ENCODE measurements around the gene KDM4D.

DNA sequence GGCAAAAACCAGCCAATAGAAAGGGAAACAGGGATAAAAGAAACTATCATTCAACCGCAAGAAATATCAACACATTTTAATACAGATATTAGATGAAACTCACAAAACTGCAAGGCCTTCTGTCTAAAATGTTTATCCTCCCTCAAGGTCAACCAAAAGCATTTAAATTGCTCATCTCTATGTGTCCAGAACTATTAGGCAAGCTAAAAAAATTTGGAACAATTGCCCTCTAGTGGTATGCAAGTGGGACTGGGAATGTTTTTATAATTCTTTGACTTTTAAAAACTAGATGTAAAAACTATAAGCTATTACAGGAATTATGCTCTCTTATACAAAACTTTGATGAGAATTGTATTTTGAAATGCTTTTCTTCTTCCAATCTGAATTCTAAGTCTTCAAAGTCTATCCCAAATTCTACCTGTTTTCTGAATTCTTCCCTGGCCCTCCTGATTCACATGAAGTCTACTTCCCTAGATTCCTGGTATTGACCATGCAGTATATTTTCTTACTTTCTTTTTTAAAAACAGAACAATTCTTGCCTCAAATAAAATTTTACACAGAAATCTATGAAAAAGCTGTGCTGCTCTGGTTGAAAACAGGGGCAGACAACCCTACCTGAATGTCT lies 5.1 kb upstream of the KDM4D start:
- TF ChIP-seq, protein P1, sequence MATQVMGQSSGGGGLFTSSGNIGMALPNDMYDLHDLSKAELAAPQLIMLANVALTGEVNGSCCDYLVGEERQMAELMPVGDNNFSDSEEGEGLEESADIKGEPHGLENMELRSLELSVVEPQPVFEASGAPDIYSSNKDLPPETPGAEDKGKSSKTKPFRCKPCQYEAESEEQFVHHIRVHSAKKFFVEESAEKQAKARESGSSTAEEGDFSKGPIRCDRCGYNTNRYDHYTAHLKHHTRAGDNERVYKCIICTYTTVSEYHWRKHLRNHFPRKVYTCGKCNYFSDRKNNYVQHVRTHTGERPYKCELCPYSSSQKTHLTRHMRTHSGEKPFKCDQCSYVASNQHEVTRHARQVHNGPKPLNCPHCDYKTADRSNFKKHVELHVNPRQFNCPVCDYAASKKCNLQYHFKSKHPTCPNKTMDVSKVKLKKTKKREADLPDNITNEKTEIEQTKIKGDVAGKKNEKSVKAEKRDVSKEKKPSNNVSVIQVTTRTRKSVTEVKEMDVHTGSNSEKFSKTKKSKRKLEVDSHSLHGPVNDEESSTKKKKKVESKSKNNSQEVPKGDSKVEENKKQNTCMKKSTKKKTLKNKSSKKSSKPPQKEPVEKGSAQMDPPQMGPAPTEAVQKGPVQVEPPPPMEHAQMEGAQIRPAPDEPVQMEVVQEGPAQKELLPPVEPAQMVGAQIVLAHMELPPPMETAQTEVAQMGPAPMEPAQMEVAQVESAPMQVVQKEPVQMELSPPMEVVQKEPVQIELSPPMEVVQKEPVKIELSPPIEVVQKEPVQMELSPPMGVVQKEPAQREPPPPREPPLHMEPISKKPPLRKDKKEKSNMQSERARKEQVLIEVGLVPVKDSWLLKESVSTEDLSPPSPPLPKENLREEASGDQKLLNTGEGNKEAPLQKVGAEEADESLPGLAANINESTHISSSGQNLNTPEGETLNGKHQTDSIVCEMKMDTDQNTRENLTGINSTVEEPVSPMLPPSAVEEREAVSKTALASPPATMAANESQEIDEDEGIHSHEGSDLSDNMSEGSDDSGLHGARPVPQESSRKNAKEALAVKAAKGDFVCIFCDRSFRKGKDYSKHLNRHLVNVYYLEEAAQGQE (IDR thresholded peaks at IDR 0.05; ENCODE audit: insufficient read depth in 1 of 2, low read depth in 2 of 2, low read length in 2 of 2): no peak
- TF ChIP-seq POLR2AphosphoS5 (IDR thresholded peaks at IDR 0.05; ENCODE audit: low read depth, low read length) (no peak), TAF1 (IDR thresholded peaks at IDR 0.05; ENCODE audit: borderline replicate concordance, insufficient read depth, low read length) (no peak), SIN3A (IDR thresholded peaks at IDR 0.05; ENCODE audit: borderline replicate concordance, insufficient read depth, low read length) (no peak), FOXP2 (optimal IDR thresholded peaks at IDR 0.05; ENCODE audit: borderline replicate concordance, extremely low read depth, extremely low read length, insufficient read depth) (no peak)

Data from PFSK-1 (cell line).